GM21515 (cell line): ENCODE results near the gene TNNI3.
"Not testable (repeated sequence)": the region's sequence is repeated elsewhere in the genome, so short reads cannot be mapped to it uniquely, and the experiment has no call there.

Experiments
- ATAC-seq: cut with Tn5 transposase; IDR thresholded peaks from one replicate; pipeline ENCODE4 v1.9.1; 2021; ENCODE audit not compliant: unreplicated experiment

TNNI3 gene

GRCh38 chr19:55157064-55157908 is at the start of gene TNNI3:
Gene TNNI3 (minus strand): TSS chr19:55157732. CDS start chr19:55157589, 143 bp downstream.
- ATAC-seq = no peak

GRCh38 chr19:55206664-55207500 is 49.4 kb upstream of the TNNI3 start:
- ATAC-seq = no peak

- ATAC-seq = not testable (repeated sequence)
Observed at GRCh38 chr19:55202199-55202598, 44.7 kb upstream of the TNNI3 start.

- ATAC-seq = no peak
Observed at GRCh38 chr19:55199620-55200204, 42.2 kb upstream of the TNNI3 start.

- ATAC-seq = no peak
Observed at GRCh38 chr19:55198651-55199050, 41.1 kb upstream of the TNNI3 start.

- ATAC-seq = no peak
Observed at GRCh38 chr19:55197528-55197927, 40.0 kb upstream of the TNNI3 start.

GRCh38 chr19:55196803-55197202 is 39.3 kb upstream of the TNNI3 start:
- no peak for ATAC-seq

GRCh38 chr19:55193481-55193880 is 35.9 kb upstream of the TNNI3 start:
- ATAC-seq = no peak

GRCh38 chr19:55189403-55189835 is 31.9 kb upstream of the TNNI3 start:
- ATAC-seq = no peak

- ATAC-seq = no peak
Observed at GRCh38 chr19:55188625-55189024, 31.1 kb upstream of the TNNI3 start.

GRCh38 chr19:55186080-55186479 is 28.5 kb upstream of the TNNI3 start:
- no peak for ATAC-seq

- ATAC-seq = no peak
Observed at GRCh38 chr19:55181740-55182139, 24.2 kb upstream of the TNNI3 start.

- peak; percentile 11 for ATAC-seq
Observed at GRCh38 chr19:55179606-55180484, 22.3 kb upstream of the TNNI3 start, which contains the start of gene SYT5. Gene SYT5 (minus strand): TSS chr19:55180289. CDS start chr19:55179041, 1,248 bp downstream.

- peak; percentile 61 for ATAC-seq
Observed at GRCh38 chr19:55178781-55179599, 21.5 kb upstream of the TNNI3 start.

- no peak for ATAC-seq
Observed at GRCh38 chr19:55176076-55176475, 18.5 kb upstream of the TNNI3 start.

- no peak for ATAC-seq
Observed at GRCh38 chr19:55175117-55175867, 17.8 kb upstream of the TNNI3 start.

- ATAC-seq = no peak
Observed at GRCh38 chr19:55174425-55175116, 17.0 kb upstream of the TNNI3 start.

- ATAC-seq = no peak
Observed at GRCh38 chr19:55173714-55174409, 16.3 kb upstream of the TNNI3 start.
